HUES6 (cell line): ENCODE measurements around the gene HAUS3.

Experiments used
- H3K27ac ChIP-seq: 2 replicates; pipeline ENCODE4 v1.7.0; 2013; ENCODE audit warnings: low read depth, mild to moderate bottlenecking, low read length, inconsistent platforms
- H3K27me3 ChIP-seq: 2 replicates; pipeline ENCODE4 v1.6.1; 2013; ENCODE audit warnings: low read length; ENCODE audit not compliant: control insufficient read depth, insufficient read depth
- H3K36me3 ChIP-seq: 2 replicates; pipeline ENCODE4 v1.6.1; 2013; ENCODE audit warnings: low read length; ENCODE audit not compliant: control insufficient read depth, insufficient read depth
- H3K4me1 ChIP-seq: 2 replicates; pipeline ENCODE4 v1.6.1; 2013; ENCODE audit warnings: low read length; ENCODE audit not compliant: control insufficient read depth, insufficient read depth
- H3K4me3 ChIP-seq: 2 replicates; pipeline ENCODE4 v1.5.1; 2013; ENCODE audit warnings: low read depth, low read length
- H3K9ac ChIP-seq: one replicate; pipeline ENCODE4 v1.6.1; 2013; ENCODE audit warnings: mild to moderate bottlenecking, low read length
- H3K9me3 ChIP-seq: 2 replicates; pipeline ENCODE4 v1.6.1; 2013; ENCODE audit warnings: low read depth, low read length; ENCODE audit not compliant: control insufficient read depth, insufficient read depth

HAUS3 gene

DNA sequence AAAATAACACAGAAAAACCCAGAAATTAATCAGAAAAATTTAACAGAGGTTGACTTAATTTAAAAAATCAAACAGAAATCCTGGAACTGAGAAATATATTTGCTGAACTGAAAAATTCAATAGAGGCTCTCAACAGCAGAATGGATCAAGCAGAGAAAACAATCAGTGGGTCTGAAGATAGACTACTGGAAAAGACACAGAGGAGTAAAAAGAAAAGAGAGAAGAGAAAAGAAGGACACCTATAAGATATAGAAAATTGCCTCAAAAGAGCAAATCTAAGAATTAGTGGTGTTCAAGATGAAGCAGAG is 55.1 kb downstream of the HAUS3 start:
- Histone ChIP-seq H3K4me1 (no peaks in the 10 kb centered on the region), H3K27ac (no peak overlapping the region), H3K4me3 (no peak overlapping the region), H3K36me3 (no peaks in the 10 kb centered on the region), H3K9me3 (peaks cover 6% of the 10 kb centered on the region; the same call in 1 of the 2 replicates), H3K27me3 (no peaks in the 10 kb centered on the region), H3K9ac (no peak overlapping the region)

- H3K9me3 ChIP-seq: peaks cover 6% of the 10 kb centered on the region; the same call in 1 of the 2 replicates
- H3K36me3 ChIP-seq: no peaks in the 10 kb centered on the region
- no peak overlapping the region for H3K4me3 ChIP-seq
- H3K4me1 ChIP-seq: no peaks in the 10 kb centered on the region
- H3K27ac ChIP-seq: no peak overlapping the region
- no peak overlapping the region for H3K9ac ChIP-seq
- H3K27me3 ChIP-seq: no peaks in the 10 kb centered on the region
Observed at GRCh38 chr4:2186133-2186864, 55.6 kb downstream of the HAUS3 start.

GRCh38 chr4:2183394-2183793 is 58.5 kb downstream of the HAUS3 start:
- Histone ChIP-seq H3K27ac (no peak overlapping the region), H3K9ac (no peak overlapping the region), H3K9me3 (peaks cover 6% of the 10 kb centered on the region; the same call in 1 of the 2 replicates), H3K4me1 (no peaks in the 10 kb centered on the region), H3K27me3 (no peaks in the 10 kb centered on the region), H3K36me3 (no peaks in the 10 kb centered on the region), H3K4me3 (no peak overlapping the region)

GRCh38 chr4:2182994-2183393 is 58.9 kb downstream of the HAUS3 start:
- no peaks in the 10 kb centered on the region for H3K4me1 ChIP-seq
- H3K36me3 ChIP-seq: no peaks in the 10 kb centered on the region
- H3K4me3 ChIP-seq: no peak overlapping the region
- H3K9me3 ChIP-seq: peaks cover 6% of the 10 kb centered on the region; the same call in 1 of the 2 replicates
- no peak overlapping the region for H3K27ac ChIP-seq
- no peaks in the 10 kb centered on the region for H3K27me3 ChIP-seq
- no peak overlapping the region for H3K9ac ChIP-seq

GRCh38 chr4:2180410-2180809 is 61.5 kb downstream of the HAUS3 start:
- H3K9me3 ChIP-seq: peaks cover 6% of the 10 kb centered on the region; the same call in 1 of the 2 replicates
- no peaks in the 10 kb centered on the region for H3K4me1 ChIP-seq
- H3K36me3 ChIP-seq: no peaks in the 10 kb centered on the region
- H3K27me3 ChIP-seq: no peaks in the 10 kb centered on the region
- no peak overlapping the region for H3K27ac ChIP-seq
- H3K4me3 ChIP-seq: no peak overlapping the region
- no peak overlapping the region for H3K9ac ChIP-seq

- Histone ChIP-seq H3K27ac (no peak overlapping the region), H3K9me3 (peaks cover 6% of the 10 kb centered on the region; the same call in 1 of the 2 replicates), H3K27me3 (no peaks in the 10 kb centered on the region), H3K36me3 (no peaks in the 10 kb centered on the region), H3K9ac (no peak overlapping the region), H3K4me1 (no peaks in the 10 kb centered on the region), H3K4me3 (no peak overlapping the region)
Observed at GRCh38 chr4:2179717-2180116, 62.2 kb downstream of the HAUS3 start.

GRCh38 chr4:2178986-2179385 is 62.9 kb downstream of the HAUS3 start:
- Histone ChIP-seq H3K27ac (no peak overlapping the region), H3K4me3 (no peak overlapping the region), H3K27me3 (no peaks in the 10 kb centered on the region), H3K9me3 (peaks cover 6% of the 10 kb centered on the region; the same call in 1 of the 2 replicates), H3K36me3 (no peaks in the 10 kb centered on the region), H3K4me1 (no peaks in the 10 kb centered on the region), H3K9ac (no peak overlapping the region)
